ACC112 (cell line): ENCODE results near the gene STX18.

ENCODE experiments used
- H2AFZ ChIP-seq: fragments of 200-600 bp; sonication (generic); one replicate; pipeline ENCODE4 v1.6.0; 2017; ENCODE audit warnings: antibody characterized with exemption, low read length; ENCODE audit not compliant: unreplicated experiment
- H3K27ac ChIP-seq: fragments of 200-600 bp; sonication (generic); 2 replicates; pipeline ENCODE4 v1.5.1; 2014; ENCODE audit warnings: low read depth, mild to moderate bottlenecking, antibody characterized with exemption, low read length, moderate library complexity
- H3K27me3 ChIP-seq: fragments of 200-600 bp; sonication (generic); 2 replicates; pipeline ENCODE4 v1.6.1; 2014; ENCODE audit warnings: mild to moderate bottlenecking, antibody characterized with exemption, low read length, moderate library complexity, mixed read lengths; ENCODE audit not compliant: insufficient read depth
- H3K36me3 ChIP-seq: fragments of 200-600 bp; sonication (generic); 2 replicates; pipeline ENCODE4 v1.6.1; 2016; ENCODE audit warnings: mild to moderate bottlenecking, antibody characterized with exemption, low read length, moderate library complexity, mixed read lengths; ENCODE audit not compliant: insufficient read depth
- H3K4me1 ChIP-seq: fragments of 200-600 bp; sonication (generic); one replicate; pipeline ENCODE4 v1.6.1; 2016; ENCODE audit warnings: low read length, mixed read lengths; ENCODE audit not compliant: insufficient read depth, unreplicated experiment, control insufficient read depth
- H3K4me3 ChIP-seq: fragments of 200-600 bp; sonication (generic); 2 replicates; pipeline ENCODE4 v1.5.1; 2014; ENCODE audit warnings: mild to moderate bottlenecking, low read depth, low read length
- H3K79me2 ChIP-seq: fragments of 200-600 bp; sonication (generic); one replicate; pipeline ENCODE4 v1.6.0; 2016; ENCODE audit warnings: low read length; ENCODE audit not compliant: control insufficient read depth, unreplicated experiment, insufficient read depth

Gene STX18

DNA sequence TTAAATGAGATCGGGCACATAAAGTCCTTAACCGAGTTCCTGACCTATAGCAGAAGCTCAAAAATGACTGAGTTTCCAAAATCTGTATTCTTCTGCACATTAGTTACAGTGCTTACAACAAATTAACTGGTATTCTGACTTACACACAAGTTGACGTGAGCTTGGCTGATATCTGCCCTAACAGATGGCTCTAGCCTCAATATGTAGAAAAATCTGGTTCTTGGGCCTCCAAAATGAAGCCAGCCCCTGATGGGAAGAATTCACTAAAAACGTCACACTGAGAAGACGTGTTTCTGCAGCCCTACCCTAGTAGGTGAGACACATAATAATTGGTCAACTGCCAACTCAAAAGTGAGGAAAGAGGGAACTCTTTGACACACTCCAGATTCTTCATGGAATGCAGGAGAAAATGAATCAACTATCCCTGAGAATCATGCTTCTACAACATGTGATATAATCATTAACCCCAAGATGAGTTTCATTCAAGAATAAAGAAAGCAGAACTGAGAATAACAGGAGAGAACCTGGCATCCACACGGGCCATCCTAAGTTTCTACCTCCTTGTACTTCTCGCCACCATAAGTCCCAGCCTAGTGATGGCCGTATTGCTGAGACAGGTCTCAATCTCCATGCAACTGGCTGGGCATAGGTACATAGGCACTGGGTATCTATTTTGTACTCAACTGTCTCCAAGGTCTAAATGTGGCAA, 8.2 kb downstream of the STX18 start:
- H3K4me3 ChIP-seq, result no peak overlapping the region
- H3K79me2 ChIP-seq, result peaks cover 57% of the 10 kb centered on the region
- H3K36me3 ChIP-seq, result no peaks in the 10 kb centered on the region
- no peaks in the 10 kb centered on the region for H3K27me3 ChIP-seq
- H3K4me1 ChIP-seq, result no peaks in the 10 kb centered on the region
- no peak overlapping the region for H2AFZ ChIP-seq
- H3K27ac ChIP-seq, result no peak overlapping the region

DNA sequence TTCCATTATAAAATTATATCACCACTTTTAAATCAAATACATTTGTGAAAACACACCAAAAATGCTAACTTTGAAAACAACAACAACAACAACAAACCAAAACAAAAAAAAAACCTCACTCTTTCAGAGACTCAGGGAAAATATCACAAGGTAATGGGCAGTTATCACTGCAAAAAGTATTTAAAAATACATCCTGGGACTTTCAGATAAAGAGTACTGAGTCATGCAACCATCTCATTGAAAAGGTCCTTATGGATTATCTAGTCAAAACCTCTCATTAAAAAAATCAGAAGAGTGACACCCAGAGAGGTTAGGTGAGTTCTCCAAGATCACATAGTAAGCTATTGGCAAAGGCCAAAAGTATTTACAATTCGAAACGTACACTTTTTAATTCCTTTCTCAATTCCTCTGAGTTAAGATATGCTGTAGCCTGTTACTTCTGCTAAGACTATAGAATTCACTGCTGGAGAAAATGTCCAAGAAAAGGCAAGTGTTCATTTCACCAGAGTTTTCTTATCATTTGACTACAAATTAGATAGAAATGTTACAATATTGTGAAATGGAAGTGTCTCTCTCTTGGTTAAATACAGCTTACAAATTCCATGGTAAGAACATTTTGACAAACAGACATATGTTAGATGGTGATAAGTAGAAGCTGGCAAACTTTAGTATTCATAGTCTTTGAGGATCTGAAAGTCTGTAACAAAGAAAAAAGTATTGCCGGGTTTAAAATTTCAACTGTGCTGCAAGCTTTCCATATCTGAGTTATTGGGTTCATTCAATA, 9.3 kb downstream of the STX18 start:
- H3K4me1 ChIP-seq, result no peaks in the 10 kb centered on the region
- H3K27me3 ChIP-seq, result no peaks in the 10 kb centered on the region
- peaks cover 47% of the 10 kb centered on the region for H3K79me2 ChIP-seq

DNA sequence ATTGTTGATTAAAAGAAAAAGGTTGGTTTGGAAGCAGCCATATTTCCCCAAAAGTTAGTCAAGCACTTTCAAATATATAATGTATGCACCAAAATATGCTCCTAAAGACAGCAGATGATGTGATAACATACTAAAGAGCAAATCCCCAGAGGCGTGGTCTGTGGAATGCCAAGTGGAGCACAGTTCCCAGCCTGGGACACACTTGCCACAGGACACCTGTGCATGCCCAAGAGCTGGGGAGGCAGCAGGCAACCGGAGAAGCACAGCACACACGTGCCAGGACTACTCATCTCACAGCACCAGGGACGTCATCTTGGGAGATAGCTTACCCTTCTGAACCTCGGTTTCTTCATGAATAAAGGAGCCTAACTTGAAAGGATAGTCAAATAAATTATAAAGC, 12.5 kb downstream of the STX18 start:
- Histone ChIP-seq H3K4me3 (no peak overlapping the region), H3K79me2 (peaks cover 17% of the 10 kb centered on the region), H3K36me3 (no peaks in the 10 kb centered on the region), H3K27ac (no peak overlapping the region), H3K4me1 (no peaks in the 10 kb centered on the region), H2AFZ (no peak overlapping the region), H3K27me3 (no peaks in the 10 kb centered on the region)

More for the DNA sequence above, 9.3 kb downstream of the STX18 start:
- Histone ChIP-seq H3K36me3 (no peaks in the 10 kb centered on the region), H3K4me3 (no peak overlapping the region), H3K27ac (no peak overlapping the region), H2AFZ (no peak overlapping the region)

DNA sequence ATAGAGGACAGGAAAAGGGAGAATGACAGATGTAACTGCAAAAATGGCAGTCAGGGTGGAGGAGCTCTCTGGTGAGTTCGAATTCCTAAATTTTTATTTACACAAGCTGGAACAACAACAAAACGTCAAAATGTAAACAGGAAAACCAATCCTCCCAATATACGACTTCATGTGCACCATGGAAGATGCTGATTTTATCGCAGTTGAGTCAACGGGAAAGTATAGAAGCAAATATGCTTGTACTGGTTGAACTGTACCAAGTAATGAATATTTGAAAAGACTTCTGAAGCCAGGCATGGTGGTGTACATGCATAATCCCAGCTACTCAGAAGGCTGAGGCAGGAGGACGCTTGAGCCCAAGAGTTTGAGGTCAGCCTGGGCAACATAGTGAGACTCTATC, 15.4 kb downstream of the STX18 start:
- no peak overlapping the region for H2AFZ ChIP-seq
- no peak overlapping the region for H3K4me3 ChIP-seq
- no peaks in the 10 kb centered on the region for H3K27me3 ChIP-seq
- no peak overlapping the region for H3K27ac ChIP-seq
- H3K79me2 ChIP-seq, result peaks cover 12% of the 10 kb centered on the region
- H3K4me1 ChIP-seq, result no peaks in the 10 kb centered on the region
- no peaks in the 10 kb centered on the region for H3K36me3 ChIP-seq

DNA sequence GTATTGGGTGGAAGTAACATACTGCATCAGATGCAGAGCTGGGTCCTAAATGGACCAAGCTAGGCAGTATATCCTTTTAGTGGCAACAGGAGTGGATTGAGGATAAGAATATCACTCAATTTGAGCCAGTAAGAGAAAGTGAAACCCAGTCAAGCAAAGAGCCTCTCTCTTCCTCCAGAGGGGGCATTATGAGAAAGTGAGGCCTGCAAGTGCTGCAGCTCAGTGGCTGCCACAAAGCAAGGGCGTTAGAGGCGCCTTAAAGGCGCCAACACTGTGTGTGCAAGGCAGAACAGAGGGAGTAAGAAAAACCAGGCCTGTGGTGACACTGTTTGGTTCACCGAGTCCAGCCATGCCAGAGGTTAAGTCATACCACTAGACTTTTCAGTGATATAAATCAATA, 17.5 kb downstream of the STX18 start:
- H3K79me2 ChIP-seq, result peaks cover 18% of the 10 kb centered on the region
- no peak overlapping the region for H3K4me3 ChIP-seq
- no peak overlapping the region for H2AFZ ChIP-seq
- peaks cover 17% of the 10 kb centered on the region for H3K4me1 ChIP-seq
- H3K27ac ChIP-seq, result no peak overlapping the region
- H3K27me3 ChIP-seq, result no peaks in the 10 kb centered on the region
- no peaks in the 10 kb centered on the region for H3K36me3 ChIP-seq

DNA sequence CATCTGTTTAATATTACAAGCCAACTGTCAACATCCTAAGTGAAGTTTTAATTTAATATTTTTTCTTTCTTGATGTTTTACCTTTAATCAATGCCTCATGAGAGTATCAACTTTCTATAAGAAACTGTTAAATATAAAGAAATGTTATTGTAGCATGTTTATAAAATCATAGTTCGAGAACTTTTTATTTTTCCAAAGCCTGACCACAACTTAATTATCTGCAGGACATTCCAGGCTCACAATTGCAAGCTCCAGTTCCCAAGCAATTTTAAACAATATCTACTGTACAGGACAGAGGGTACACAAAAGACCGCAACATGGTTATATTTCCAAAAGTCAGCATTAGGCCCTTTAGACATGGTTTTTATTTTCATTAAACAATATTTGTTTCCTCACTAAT, 20.1 kb downstream of the STX18 start:
- Histone ChIP-seq H3K4me1 (peaks cover 17% of the 10 kb centered on the region), H3K27me3 (no peaks in the 10 kb centered on the region), H3K4me3 (no peak overlapping the region), H2AFZ (no peak overlapping the region), H3K79me2 (peaks cover 33% of the 10 kb centered on the region), H3K36me3 (no peaks in the 10 kb centered on the region), H3K27ac (no peak overlapping the region)

DNA sequence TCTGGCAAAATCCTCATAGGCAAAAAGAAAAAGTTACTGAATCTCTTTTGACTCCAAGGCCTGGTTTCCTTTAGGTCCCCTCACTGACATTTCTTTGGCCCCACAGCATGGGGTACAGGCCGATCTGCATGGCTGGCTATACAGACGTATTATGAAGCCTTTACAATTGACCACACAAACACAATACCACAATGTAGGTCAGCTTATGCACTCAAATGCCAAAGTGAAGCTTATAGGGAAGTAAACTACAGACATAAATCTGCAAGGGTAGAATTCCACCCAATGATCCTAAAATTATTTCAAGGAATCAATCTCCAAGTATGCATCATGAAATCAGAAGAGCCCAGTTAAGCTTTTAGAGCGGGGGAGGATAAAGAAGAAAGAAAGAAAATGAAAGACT, 20.7 kb downstream of the STX18 start:
- Histone ChIP-seq H3K79me2 (peaks cover 35% of the 10 kb centered on the region), H3K27ac (no peak overlapping the region), H3K4me3 (no peak overlapping the region), H3K27me3 (no peaks in the 10 kb centered on the region), H3K4me1 (peaks cover 17% of the 10 kb centered on the region), H2AFZ (no peak overlapping the region), H3K36me3 (no peaks in the 10 kb centered on the region)

DNA sequence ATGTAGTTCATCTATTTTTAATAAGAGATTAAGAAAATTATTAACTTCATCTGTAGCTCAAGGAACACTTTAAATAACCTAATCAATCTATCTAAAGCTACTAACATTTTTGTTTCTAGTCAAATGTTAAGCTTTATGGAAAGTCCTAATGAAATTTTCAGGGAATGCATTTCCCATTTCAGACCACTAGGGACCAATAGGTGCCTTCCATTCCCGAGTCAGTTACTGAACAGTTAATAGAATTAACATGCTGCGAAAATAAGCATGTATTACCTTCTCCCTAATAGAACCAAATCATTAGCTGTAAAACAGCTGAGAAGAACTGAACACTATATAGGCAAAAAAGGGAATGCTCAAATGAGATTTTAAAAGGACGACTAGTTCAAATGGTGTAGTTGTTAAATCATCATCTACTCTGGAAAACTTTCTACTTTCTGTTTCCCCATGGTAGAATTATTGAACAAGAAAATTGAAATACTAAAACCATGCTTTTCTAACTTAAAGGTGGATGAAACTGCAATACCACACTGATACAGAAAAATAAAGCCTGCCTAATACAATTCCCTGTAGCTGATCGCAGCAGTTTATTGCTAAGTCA, 22.5 kb downstream of the STX18 start:
- Histone ChIP-seq H3K36me3 (no peaks in the 10 kb centered on the region), H3K27me3 (no peaks in the 10 kb centered on the region), H2AFZ (no peak overlapping the region), H3K4me1 (peaks cover 20% of the 10 kb centered on the region), H3K27ac (no peak overlapping the region), H3K79me2 (peaks cover 50% of the 10 kb centered on the region), H3K4me3 (peak overlapping the region; percentile 75)

DNA sequence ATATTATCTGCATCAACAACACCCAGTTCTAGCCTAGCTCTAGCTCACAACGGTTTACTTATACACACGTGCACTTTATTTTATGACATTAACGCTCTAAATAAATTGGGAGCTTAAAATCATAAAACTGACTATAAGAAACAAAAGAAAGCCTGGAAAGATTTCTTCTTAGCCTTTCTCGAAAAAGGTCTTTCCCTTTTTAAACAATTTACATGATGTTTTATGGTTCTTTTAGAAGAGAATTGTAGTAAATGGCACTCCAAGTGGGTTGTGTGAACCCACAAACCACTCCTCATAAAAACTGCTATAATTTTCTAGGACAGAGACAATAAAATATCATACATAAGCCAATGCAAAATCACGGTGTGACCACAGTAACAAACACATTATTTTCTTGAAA, 23.1 kb downstream of the STX18 start:
- H3K79me2 ChIP-seq, result peaks cover 56% of the 10 kb centered on the region
- peaks cover 20% of the 10 kb centered on the region for H3K4me1 ChIP-seq
- no peak overlapping the region for H2AFZ ChIP-seq

DNA sequence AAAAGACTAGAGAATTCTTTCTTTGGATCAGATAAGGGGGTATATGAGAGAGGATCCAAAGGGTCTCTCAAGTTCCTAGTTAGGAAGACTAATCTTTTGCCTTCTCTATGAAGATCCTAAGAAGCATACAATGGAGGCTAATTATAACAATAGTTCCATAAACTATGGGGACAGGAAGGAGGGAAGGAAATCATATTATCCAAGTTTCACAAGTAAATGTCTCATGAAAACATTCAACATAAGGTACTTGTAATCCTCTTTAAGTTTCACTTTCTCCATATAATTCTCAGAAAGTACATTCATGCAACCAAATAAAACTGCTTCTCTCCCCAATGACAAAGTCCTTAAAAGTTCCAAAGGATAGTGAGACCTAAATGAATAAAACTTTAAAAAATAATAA, 27.1 kb downstream of the STX18 start:
- peaks cover 53% of the 10 kb centered on the region for H3K79me2 ChIP-seq
- no peaks in the 10 kb centered on the region for H3K27me3 ChIP-seq
- peaks cover 5% of the 10 kb centered on the region for H3K4me1 ChIP-seq
- no peak overlapping the region for H3K4me3 ChIP-seq
- H2AFZ ChIP-seq, result no peak overlapping the region
- H3K27ac ChIP-seq, result no peak overlapping the region
- no peaks in the 10 kb centered on the region for H3K36me3 ChIP-seq

More for the DNA sequence above, 23.1 kb downstream of the STX18 start:
- Histone ChIP-seq H3K4me3 (no peak overlapping the region), H3K36me3 (no peaks in the 10 kb centered on the region), H3K27me3 (no peaks in the 10 kb centered on the region), H3K27ac (no peak overlapping the region)
